HepG2 (cell line): ENCODE data around the gene VAC14. TPM values are rescaled to one million over a fixed set of nuclear protein-coding genes. Genes with fewer than 3 reads are reported as not detected.

Experiments
- BORCS8-MEF2B ChIP-seq: sonication (generic); formaldehyde crosslinking; IDR thresholded peaks from 2 replicates; pipeline ENCODE4 v1.8.0; 2022; ENCODE audit warnings: mild to moderate bottlenecking, missing genetic modification reagents
- HNRNPL ChIP-seq: fragments of 200-400 bp; formaldehyde crosslinking; IDR thresholded peaks from 2 replicates; pipeline ENCODE4 v1.6.1; 2017; ENCODE audit warnings: mild to moderate bottlenecking, low read depth, low read length
- HOXA7 ChIP-seq: sonication (generic); formaldehyde crosslinking; IDR thresholded peaks from 2 replicates; pipeline ENCODE4 v1.8.1; 2022; ENCODE audit warnings: mild to moderate bottlenecking, missing genetic modification reagents, moderate library complexity
- IKZF1 ChIP-seq: fragments of 450-650 bp; IDR thresholded peaks from 2 replicates; pipeline ENCODE4 v1.7.1; 2016
- MIER3 ChIP-seq: IDR thresholded peaks from 2 replicates; pipeline ENCODE4 v1.6.1; 2016; ENCODE audit warnings: missing compliant biosample characterization, borderline replicate concordance
- NCOR1 ChIP-seq: fragments of 200-600 bp; sonication (generic); IDR thresholded peaks from 2 replicates; pipeline ENCODE4 v1.7.0; 2017; ENCODE audit warnings: antibody characterized with exemption, low read length, borderline replicate concordance
- POLR2AphosphoS5 ChIP-seq: IDR thresholded peaks from 2 replicates; pipeline ENCODE4 v1.6.1; 2012; ENCODE audit warnings: low read depth, low read length
- RFX1 ChIP-seq: fragments of 450-650 bp; IDR thresholded peaks from 2 replicates; pipeline ENCODE4 v1.6.1; 2017
- SYNCRIP ChIP-seq: fragments of 200-400 bp; formaldehyde crosslinking; IDR thresholded peaks from 2 replicates; pipeline ENCODE4 v1.6.1; 2018; ENCODE audit warnings: mild to moderate bottlenecking, low read depth, low read length; ENCODE audit not compliant: insufficient read depth
- TBL1XR1 ChIP-seq: fragments of 150-350 bp; IDR thresholded peaks from 2 replicates; pipeline ENCODE4 v1.6.1; 2014; ENCODE audit warnings: borderline replicate concordance, low read length; ENCODE audit not compliant: partially characterized antibody
- TCF12 ChIP-seq, 2 experiments: fragments of 450-650 bp in 1 of 2; sonication (generic) in 1 of 2; formaldehyde crosslinking in 1 of 2; IDR thresholded peaks; 2 replicates each; pipeline versions ENCODE4 v1.6.1 to v1.8.0; 2017 to 2022; ENCODE audit warnings: antibody characterized with exemption in 1 of 2, mild to moderate bottlenecking in 1 of 2, missing genetic modification reagents in 1 of 2, moderate library complexity in 1 of 2
- TRIM24 ChIP-seq: sonication (generic); formaldehyde crosslinking; IDR thresholded peaks from 2 replicates; pipeline ENCODE4 v1.8.0; 2022; ENCODE audit warnings: mild to moderate bottlenecking, missing genetic modification reagents
- YEATS4 ChIP-seq: sonication (generic); formaldehyde crosslinking; IDR thresholded peaks from 2 replicates; pipeline ENCODE4 v1.4.0; 2020; ENCODE audit warnings: missing genetic modification reagents, borderline replicate concordance
- ZBTB21 ChIP-seq: sonication (generic); formaldehyde crosslinking; IDR thresholded peaks from 2 replicates; pipeline ENCODE4 v1.4.0; 2020; ENCODE audit warnings: missing genetic modification reagents
- ZNF230 ChIP-seq: sonication (generic); formaldehyde crosslinking; IDR thresholded peaks from 2 replicates; pipeline ENCODE4 v1.4.0; 2020; ENCODE audit warnings: mild to moderate bottlenecking, missing genetic modification reagents
- ZNF263 ChIP-seq: sonication (generic); formaldehyde crosslinking; IDR thresholded peaks from 2 replicates; pipeline ENCODE4 v1.4.0; 2020; ENCODE audit warnings: missing genetic modification reagents
- ZNF282 ChIP-seq: fragments of 450-650 bp; IDR thresholded peaks from 2 replicates; pipeline ENCODE4 v1.6.1; 2018; ENCODE audit not compliant: partially characterized antibody
- ZNF616 ChIP-seq: sonication (generic); formaldehyde crosslinking; IDR thresholded peaks from 2 replicates; pipeline ENCODE4 v1.5.0; 2020; ENCODE audit warnings: low read depth, mild to moderate bottlenecking, missing genetic modification reagents
- ZNF619 ChIP-seq: sonication (generic); formaldehyde crosslinking; IDR thresholded peaks from 2 replicates; pipeline ENCODE4 v1.4.0; 2020; ENCODE audit warnings: mild to moderate bottlenecking, missing genetic modification reagents
- polyA plus RNA-seq, 8 experiments: library from polyadenylated mRNA; depleted of rRNA in 3 of 8; stranded (reverse) in 7 of 8; unstranded in 1 of 8; fragments of >200 nt; fragmentation: Illumina TruSeq in 4 of 8; extraction: Trizol in 4 of 8; gene quantifications; 2 replicates each; pipeline versions ENCODE4 v1.2.1 to v1.2.3, GENCODE V29; 2011 to 2016; ENCODE audit warnings: low read depth in 4 of 8, missing spikeins in 1 of 8, mixed read lengths in 1 of 8; ENCODE audit not compliant: insufficient read depth in 1 of 8
- total RNA-seq, 5 experiments: library from RNA; depleted of rRNA; stranded (reverse); fragments of >200 nt; fragmentation: Illumina TruSeq; extraction: Trizol; gene quantifications; 2 replicates each; pipeline ENCODE4 v1.2.3, GENCODE V29; 2016; ENCODE audit warnings: low read depth in 1 of 5
- TF ChIP-seq, protein P1 (sequence below): IDR thresholded peaks from 2 replicates; pipeline ENCODE4 v1.6.1; 2016; ENCODE audit warnings: missing compliant biosample characterization, missing genetic modification reagents, borderline replicate concordance
- TF ChIP-seq, protein P2 (sequence below): sonication (generic); formaldehyde crosslinking; IDR thresholded peaks from 2 replicates; pipeline ENCODE4 v1.4.0; 2020; ENCODE audit warnings: mild to moderate bottlenecking, missing genetic modification reagents
- TF ChIP-seq, protein P3 (sequence below): sonication (generic); formaldehyde crosslinking; IDR thresholded peaks from 2 replicates; pipeline ENCODE4 v1.5.1; 2020; ENCODE audit warnings: mild to moderate bottlenecking, moderate library complexity, missing genetic modification reagents
- TF ChIP-seq, protein P4 (sequence below): sonication (generic); formaldehyde crosslinking; IDR thresholded peaks from 2 replicates; pipeline ENCODE4 v1.4.0; 2020; ENCODE audit warnings: mild to moderate bottlenecking, missing genetic modification reagents, borderline replicate concordance

Gene VAC14
- total and polyA plus RNA-seq, 2 of the 13 experiments (the other 11 are each of a cell fraction or from before 2014, with no cell fraction given): 23.5 to 24.6 TPM

DNA sequence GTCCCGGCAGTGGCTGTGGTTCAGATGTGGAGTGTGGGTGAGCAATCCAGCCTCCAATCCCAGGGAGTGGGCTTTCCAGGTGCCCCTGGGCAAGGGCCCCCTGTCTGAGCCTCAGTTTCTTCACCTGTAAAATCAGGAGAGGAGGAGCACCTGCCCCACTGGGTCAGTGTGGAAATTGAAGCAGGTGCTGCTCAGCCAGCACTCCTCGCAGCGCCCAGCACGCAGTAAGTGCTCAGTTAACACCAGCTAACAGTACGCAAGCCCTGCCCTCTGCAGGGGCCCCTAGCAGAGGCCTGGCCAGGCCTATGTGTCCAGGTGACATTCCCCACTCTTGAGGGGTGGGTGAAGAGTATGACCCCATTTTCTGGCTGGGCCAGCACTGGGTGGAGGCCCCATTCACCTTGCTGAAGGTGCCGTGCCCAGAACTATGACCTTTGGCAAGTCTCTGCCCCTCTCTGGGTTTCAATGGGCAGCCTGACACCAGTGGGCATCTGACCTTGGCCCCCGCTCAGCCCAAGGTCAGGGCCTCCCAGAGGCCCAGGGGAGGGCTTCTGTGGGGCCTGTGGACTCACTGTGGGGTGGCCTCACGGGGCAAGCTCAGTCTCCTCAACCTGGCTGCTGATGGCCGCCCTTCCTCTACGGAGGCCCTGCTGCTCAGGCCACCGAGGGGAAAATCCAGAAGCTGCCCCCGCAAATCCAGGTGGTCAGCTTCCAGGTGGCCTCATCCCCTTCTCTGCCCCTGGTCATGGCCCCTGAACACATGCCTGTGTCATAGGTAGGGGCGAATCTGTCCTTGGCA is 117.6 kb downstream of the VAC14 start (continued):
- 0 out of 2 replicates have a peak, but pooled peaks have one; percentile 24 for TF ChIP-seq BORCS8-MEF2B (CRISPR knock-in tag)
- no peak for TF ChIP-seq RFX1
- TF ChIP-seq YEATS4: peak; percentile 70
- TF ChIP-seq, protein P1, sequence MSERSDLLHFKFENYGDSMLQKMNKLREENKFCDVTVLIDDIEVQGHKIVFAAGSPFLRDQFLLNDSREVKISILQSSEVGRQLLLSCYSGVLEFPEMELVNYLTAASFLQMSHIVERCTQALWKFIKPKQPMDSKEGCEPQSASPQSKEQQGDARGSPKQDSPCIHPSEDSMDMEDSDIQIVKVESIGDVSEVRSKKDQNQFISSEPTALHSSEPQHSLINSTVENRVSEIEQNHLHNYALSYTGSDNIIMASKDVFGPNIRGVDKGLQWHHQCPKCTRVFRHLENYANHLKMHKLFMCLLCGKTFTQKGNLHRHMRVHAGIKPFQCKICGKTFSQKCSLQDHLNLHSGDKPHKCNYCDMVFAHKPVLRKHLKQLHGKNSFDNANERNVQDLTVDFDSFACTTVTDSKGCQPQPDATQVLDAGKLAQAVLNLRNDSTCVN (CRISPR knock-in tag): no peak
- TF ChIP-seq TBL1XR1: no peak
- TF ChIP-seq ZNF230 (CRISPR knock-in tag): no peak
- no peak for TF ChIP-seq ZBTB21 (CRISPR knock-in tag)
- peak; percentile 10; the same call in 1 of the 2 replicates for TF ChIP-seq ZNF263 (CRISPR knock-in tag)
- TF ChIP-seq, protein P2, sequence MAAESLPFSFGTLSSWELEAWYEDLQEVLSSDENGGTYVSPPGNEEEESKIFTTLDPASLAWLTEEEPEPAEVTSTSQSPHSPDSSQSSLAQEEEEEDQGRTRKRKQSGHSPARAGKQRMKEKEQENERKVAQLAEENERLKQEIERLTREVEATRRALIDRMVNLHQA (CRISPR knock-in tag): no peak
- TF ChIP-seq NCOR1: 0 out of 2 replicates have a peak, but pooled peaks have one; percentile 20
- TF ChIP-seq, protein P3, sequence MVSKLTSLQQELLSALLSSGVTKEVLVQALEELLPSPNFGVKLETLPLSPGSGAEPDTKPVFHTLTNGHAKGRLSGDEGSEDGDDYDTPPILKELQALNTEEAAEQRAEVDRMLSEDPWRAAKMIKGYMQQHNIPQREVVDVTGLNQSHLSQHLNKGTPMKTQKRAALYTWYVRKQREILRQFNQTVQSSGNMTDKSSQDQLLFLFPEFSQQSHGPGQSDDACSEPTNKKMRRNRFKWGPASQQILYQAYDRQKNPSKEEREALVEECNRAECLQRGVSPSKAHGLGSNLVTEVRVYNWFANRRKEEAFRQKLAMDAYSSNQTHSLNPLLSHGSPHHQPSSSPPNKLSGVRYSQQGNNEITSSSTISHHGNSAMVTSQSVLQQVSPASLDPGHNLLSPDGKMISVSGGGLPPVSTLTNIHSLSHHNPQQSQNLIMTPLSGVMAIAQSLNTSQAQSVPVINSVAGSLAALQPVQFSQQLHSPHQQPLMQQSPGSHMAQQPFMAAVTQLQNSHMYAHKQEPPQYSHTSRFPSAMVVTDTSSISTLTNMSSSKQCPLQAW: no peak
- no peak for TF ChIP-seq TCF12 (IDR thresholded peaks at IDR 0.05)
- no peak for TF ChIP-seq TCF12 (CRISPR knock-in tag; IDR thresholded peaks at IDR 0.05)
- TF ChIP-seq HNRNPL: peak; percentile 100
- TF ChIP-seq IKZF1: no peak
- TF ChIP-seq ZNF619 (CRISPR knock-in tag): no peak
- no peak for TF ChIP-seq HOXA7
- TF ChIP-seq SYNCRIP: no peak
- peak; percentile 14; the same call in 1 of the 2 replicates for TF ChIP-seq MIER3 (CRISPR knock-in tag)
- TF ChIP-seq TRIM24 (CRISPR knock-in tag): no peak
- TF ChIP-seq POLR2AphosphoS5: no peak
- TF ChIP-seq, protein P4, sequence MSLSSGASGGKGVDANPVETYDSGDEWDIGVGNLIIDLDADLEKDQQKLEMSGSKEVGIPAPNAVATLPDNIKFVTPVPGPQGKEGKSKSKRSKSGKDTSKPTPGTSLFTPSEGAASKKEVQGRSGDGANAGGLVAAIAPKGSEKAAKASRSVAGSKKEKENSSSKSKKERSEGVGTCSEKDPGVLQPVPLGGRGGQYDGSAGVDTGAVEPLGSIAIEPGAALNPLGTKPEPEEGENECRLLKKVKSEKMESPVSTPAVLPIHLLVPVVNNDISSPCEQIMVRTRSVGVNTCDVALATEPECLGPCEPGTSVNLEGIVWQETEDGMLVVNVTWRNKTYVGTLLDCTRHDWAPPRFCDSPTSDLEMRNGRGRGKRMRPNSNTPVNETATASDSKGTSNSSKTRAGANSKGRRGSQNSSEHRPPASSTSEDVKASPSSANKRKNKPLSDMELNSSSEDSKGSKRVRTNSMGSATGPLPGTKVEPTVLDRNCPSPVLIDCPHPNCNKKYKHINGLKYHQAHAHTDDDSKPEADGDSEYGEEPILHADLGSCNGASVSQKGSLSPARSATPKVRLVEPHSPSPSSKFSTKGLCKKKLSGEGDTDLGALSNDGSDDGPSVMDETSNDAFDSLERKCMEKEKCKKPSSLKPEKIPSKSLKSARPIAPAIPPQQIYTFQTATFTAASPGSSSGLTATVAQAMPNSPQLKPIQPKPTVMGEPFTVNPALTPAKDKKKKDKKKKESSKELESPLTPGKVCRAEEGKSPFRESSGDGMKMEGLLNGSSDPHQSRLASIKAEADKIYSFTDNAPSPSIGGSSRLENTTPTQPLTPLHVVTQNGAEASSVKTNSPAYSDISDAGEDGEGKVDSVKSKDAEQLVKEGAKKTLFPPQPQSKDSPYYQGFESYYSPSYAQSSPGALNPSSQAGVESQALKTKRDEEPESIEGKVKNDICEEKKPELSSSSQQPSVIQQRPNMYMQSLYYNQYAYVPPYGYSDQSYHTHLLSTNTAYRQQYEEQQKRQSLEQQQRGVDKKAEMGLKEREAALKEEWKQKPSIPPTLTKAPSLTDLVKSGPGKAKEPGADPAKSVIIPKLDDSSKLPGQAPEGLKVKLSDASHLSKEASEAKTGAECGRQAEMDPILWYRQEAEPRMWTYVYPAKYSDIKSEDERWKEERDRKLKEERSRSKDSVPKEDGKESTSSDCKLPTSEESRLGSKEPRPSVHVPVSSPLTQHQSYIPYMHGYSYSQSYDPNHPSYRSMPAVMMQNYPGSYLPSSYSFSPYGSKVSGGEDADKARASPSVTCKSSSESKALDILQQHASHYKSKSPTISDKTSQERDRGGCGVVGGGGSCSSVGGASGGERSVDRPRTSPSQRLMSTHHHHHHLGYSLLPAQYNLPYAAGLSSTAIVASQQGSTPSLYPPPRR (CRISPR knock-in tag): peak; percentile 41; the same call in 1 of the 2 replicates
- no peak for TF ChIP-seq ZNF616 (CRISPR knock-in tag)
- no peak for TF ChIP-seq ZNF282
